ENCODE data around the gene TUBB2A.
"Not testable (repeated sequence)": the region's sequence is repeated elsewhere in the genome, so short reads cannot be mapped to it uniquely, and the experiment has no call there.

TUBB2A gene

DNA sequence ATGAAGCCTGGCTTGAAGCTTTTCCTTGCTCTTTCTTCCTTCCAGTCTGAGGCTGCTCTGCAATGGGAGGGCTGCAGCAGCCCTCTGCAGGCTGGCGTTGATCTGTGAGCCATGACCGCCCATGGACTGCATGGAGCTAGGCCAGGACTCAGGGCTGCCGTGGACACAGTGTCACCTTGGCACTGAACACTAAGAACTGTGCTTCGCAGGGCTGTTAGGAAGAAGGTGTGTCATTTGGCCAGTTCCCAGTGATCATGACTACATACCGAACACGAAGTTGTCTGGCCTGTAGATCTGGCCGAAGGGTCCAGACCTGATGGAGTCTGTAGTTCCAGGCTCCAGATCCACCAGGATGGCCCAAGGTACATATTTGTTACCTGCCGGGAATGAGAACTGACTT is 21.3 kb upstream of the TUBB2A start:
- not testable (repeated sequence) for FAIRE-seq

DNA sequence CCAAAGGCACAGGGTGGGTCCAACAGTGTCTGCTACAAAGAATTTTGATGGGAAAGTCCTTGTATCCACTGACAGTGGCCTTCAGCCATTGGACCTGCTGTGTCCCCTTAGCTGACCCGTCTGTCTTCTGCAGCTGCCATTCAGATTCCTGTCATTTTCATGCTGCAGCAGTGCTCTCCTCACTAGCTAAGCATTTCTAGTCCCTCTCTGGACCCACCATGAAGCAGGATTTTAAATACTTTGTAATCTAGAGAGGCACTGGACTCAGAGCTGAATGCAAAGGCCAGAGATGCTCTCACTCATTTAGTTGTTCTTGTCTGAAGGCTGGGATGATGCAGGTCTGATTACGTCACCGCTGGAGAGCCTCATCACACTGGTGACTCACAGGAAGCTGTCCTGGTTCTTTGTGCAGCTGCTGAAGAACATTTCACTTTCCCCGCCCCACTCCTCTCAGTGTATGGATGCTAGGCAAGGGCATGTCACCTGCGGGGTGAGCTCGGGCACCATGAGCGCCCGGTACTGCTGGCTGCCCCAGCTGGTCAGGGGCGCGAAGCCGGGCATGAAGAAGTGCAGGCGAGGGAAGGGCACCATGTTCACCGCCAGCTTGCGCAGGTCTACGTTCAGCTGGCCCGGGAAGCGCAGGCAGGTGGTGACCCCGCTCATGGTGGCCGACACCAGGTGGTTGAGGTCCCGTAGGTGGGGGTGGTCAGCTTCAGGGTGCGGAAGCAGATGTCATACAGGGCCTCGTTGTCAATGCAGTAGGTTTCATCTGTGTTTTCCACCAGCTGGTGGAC is 19.4 kb upstream of the TUBB2A start:
- FAIRE-seq, result no peak

DNA sequence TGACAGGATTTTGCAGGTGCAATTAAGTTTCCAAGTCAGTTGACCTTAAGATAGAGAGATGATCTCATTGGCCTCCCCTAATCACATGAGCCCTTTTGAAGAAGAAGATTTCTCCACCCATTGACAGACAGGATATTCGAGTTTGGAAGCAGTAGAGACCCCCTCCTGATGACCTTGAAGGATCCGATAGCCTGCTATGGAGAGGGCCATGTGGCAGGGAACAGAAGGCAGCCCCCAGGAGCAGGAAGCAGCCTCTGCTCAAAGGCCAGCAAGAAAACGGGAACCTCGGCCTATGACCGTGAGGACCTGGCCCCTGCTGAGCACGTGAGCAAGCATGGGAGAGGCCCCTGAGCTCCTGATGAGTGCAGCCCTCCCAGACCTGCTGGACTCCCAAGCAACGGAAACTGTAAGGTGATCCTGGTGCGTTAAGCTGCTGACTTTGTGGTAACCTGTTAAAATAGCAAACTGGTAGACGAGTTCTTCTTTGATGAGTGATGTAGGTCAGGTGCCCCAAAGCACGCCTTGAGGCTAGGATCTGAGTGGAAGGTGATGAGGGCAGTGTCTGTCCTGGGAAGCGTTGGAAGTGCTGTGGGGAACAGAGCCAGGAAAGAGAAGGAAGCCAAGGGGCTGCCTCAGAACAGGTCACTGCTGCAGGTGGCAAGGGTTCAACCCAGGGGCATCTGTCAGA is 18.5 kb upstream of the TUBB2A start:
- FAIRE-seq, result no peak

DNA sequence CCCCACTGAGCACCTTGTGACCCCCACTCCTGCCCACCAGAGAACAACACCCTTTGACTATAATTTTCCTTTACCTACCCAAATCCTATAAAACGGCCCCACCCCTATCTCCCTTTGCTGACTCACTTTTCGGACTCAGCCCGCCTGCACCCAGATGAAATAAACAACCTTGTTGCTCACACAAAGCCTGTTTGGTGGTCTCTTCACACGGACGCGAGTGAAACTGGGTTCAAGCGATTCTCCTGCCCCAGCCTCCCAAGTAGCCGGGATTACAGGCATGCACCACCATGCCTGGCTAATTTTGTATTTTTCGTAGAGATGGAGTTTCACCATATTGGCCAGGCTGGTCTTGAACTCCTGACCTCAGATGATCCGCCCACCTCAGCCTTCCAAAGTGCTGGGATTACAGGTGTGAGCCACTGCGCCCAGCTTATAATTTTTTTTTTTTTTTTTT is 16.3 kb upstream of the TUBB2A start:
- FAIRE-seq, result not testable (repeated sequence)

DNA sequence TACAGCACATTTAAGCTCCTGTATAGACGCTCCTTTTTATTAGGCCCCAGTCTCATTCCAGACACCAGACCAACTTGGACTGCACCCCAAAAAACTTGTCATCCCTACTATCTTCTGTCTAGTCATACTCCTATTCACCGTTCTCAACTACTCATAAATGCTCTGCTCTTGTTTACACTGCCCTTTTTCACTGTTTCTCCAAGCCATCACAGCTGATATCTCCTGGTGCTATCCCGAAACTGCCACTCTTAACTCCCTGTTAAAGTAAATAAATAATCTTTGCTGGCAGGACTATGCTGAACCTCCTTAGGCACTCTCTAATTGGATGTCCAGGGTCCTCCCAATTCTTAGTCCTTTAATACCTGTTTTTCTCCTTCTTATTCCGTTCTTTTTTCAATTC is 15.4 kb upstream of the TUBB2A start:
- not testable (repeated sequence) for FAIRE-seq

DNA sequence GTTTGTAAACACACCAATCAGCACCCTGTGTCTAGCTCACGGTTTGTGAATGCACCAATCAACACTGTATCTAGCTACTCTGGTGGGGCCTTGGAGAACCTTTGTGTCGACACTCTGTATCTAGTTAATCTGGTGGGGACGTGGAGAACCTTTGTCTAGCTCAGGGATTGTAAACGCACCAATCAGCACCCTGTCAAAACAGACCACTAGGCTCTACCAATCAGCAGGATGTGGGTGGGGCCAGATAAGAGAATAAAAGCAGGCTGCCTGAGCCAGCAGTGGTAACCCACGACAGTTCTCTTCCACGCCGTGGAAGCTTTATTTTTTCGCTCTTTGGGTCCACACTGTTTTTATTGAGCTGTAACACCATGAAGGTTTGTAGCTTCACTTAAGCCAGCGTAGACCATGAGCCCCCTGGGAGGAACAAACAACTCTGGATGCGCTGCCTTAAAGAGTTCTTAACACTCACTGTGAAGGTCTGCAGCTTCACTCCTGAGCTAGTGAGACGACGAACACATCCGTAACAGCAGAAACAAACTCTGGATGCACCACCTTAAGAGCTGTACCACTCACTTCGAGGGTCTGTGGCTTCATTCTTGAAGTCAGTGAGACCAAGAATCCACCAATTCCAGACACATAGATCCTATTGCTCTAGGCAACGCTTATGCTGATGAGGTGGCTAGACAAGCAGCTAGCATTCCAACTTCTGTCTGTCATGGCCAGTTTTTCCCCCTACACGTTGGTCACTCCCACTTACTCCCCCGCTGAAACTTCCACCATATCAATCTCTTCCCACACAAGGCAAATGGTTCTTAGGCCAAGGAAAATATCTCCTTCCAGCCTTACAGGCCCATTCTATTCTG is 14.2 kb upstream of the TUBB2A start:
- FAIRE-seq, result not testable (repeated sequence)

DNA sequence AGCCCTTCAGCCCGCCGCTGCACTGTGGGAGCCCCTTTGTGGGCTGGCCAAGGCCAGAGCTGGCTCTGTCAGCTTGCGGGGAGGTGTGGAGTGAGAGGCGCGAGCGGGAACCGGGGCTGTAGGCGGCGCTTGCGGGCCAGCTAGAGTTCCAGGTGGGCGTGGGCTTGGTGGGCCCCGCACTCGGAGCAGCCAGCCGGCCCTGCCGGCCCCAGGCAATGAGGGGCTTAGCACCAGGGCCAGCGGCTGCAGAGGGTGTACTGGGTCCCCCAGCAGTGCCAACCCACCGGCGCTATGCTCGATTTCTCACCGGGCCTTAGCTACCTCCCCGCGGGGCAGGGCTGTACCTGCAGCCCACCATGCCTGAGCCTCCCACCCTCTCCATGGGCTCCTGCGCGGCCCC is 13.3 kb upstream of the TUBB2A start:
- FAIRE-seq, result not testable (repeated sequence)

DNA sequence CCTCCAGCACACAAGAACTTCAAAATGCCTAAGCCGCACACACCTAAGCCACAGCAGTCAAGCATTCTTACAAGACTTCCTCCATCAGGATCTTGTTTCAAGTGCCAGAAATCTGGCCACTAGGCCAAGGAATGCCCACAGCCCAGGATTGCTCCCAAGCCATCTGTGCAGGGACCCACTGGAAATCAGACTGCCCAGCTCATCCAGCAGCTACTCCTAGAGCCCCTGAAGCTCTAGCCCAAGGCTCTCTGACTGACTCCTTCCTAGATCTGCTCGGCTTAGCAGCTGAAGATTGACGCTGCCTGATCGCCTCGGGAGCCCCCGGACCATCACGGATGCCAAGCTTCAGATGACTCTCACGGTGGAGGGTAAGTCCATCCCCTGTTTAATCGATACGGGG is 10.7 kb upstream of the TUBB2A start:
- FAIRE-seq, result not testable (repeated sequence)

DNA sequence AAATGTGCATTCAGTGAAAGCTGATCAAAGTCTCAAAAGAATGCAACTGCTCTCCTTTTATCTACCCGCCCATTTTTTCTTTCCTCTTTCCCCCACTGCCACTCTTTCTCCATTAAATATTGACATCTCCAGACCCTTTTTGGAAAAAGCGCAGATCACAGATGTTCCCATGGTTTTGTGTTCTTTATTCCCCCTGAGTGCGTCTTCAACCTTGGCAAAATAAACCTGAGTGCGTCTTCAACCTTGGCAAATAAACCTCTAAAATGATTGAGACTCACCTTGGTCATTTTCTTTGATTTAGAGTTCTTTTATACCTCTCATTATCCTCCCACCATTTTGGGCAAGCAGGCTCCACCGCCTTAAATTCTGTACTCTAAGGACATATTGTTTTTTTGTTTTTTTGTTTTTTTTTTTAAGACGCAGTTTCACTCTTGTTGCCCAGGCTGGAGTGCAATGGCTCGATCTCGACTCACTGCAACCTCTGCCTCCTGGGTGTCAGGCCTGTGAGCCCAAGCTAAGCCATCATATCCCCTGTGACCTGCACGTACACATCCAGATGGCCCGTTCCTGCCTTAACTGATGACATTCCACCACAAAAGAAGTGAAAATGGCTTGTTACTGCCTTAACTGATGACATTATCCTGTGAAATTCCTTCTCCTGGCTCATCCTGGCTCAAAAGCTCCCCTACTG is 9.3 kb upstream of the TUBB2A start:
- not testable (repeated sequence) for FAIRE-seq

DNA sequence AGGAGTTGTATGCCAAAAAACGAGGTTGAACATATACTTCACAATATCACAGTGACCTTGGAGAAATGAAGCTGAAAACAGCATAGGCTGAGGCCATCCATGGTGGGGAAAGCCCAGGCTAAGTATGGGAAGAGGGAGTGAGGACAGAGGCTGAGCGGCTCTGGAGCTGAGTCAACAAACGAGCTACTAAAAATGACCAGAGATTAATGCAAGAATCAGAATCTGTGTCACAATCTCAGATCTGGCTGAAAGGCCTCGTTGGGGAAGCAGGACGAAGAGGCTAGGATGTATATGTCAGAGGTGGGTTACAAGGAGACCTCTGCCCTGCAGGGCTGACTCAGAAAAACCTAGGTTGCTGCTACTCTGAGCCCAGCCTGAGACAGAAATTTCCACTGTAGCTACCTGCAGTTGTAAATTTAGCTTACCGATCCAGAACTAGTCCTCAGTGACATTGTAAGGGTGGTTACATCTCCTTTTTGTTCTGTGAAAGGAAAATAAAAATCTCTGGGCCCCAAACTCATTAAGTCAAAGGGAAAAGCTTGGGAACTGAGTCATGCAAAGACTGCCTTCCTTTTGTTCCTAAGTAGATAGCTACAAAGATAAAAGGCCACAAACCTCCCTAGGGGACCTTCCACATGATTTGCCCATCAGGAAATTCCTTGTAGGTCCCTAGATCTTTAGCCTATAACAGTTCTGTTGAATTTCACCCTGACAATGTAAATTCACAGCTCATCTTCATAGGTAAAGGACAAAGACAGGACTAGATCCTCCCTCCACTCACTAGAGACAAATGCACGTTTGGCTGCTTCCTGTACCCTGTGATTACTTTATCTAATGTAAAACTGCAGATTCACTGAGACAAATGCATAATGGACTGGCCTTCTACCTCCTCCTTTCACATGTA is 8.5 kb upstream of the TUBB2A start:
- FAIRE-seq, result no peak

DNA sequence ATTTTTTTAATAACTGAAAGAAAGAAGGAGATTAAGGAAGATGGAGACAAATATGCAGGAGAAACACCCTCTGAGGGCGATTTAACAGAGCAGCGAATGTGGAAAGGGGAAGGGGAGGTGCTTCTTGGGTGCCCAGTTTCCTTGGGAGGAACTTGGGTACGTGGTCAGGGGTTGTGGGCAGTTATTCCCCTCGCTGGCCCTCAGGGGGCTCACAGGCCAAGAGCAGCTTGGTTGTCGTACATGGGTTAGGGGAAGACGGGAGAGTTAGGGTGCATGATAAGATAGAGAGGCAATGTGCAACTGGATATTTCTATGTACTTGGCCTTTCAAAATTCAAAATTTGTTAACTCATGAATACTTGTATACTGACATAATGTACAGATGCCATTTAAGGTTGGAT is 7.0 kb upstream of the TUBB2A start:
- no peak for FAIRE-seq

DNA sequence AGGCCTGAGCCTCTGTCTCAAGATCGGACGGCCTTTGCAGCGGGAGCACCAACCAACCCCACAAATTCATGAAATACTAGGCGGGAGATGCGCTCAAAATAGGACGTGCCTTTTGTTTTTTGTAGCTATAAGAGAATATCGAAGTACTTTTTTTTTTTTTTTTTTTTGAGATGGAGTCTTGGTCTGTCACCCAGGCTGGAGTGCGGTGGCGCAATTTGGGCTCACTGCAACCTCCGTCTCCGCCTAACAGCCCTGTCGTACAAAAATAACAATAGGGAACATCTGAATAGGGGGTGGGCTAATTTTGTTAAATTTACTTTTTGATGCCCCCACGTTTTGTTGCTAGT is 5.9 kb upstream of the TUBB2A start:
- no peak for FAIRE-seq

DNA sequence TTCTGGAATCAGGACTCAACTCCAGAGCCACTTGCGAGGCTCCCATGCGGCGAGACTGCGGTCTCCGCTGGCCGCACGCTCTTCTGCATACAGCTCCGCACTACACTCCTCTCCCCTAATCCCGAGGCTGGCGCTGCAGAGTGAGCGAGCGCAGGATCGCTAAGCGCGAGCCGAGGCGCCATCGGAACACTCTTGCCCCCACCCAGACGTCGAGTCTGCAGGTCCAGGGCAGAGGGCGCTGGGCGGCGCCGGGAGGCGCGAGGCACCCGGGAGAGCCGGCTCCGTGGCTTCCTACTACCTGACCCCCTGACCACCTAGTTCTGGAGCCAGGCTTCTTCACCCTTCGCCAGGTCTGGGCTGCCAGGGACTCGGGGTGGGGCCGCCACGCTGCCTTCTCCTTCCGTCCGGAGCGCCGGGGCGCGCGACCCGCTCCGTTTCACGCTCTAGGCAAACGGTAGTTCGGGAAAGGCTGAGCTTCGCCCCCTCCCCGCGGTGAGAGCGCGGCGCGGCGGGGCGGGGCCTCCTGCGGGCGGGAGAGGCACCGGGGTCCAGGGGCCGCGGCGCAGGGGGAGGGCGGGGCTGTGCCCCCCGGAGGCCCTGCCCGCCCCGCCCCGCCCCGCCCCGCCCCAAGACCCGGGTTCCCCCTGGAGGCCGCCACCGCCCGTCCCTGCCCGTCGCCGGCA is 5.4 kb upstream of the TUBB2A start:
- FAIRE-seq, result no peak

DNA sequence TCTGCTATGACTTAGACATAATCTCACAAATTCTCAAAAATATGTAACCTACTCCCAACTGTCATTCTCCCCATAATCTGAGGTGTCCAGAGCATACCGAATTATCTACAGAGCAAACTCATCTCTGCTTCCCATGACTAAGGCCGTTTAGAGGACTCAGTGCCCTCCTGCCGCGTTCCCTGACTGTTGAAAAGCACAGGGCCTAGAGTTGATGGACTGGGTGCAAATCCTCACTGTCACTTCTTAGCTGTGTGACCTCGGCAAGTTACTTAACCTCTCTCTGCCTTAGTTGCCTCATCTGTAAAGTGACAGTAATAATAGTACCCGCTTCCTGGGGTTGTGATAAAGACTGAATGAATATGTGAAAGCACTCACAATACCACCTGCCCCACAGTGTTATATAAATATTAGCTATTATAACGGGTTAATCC is 4.7 kb upstream of the TUBB2A start:
- FAIRE-seq, result no peak

DNA sequence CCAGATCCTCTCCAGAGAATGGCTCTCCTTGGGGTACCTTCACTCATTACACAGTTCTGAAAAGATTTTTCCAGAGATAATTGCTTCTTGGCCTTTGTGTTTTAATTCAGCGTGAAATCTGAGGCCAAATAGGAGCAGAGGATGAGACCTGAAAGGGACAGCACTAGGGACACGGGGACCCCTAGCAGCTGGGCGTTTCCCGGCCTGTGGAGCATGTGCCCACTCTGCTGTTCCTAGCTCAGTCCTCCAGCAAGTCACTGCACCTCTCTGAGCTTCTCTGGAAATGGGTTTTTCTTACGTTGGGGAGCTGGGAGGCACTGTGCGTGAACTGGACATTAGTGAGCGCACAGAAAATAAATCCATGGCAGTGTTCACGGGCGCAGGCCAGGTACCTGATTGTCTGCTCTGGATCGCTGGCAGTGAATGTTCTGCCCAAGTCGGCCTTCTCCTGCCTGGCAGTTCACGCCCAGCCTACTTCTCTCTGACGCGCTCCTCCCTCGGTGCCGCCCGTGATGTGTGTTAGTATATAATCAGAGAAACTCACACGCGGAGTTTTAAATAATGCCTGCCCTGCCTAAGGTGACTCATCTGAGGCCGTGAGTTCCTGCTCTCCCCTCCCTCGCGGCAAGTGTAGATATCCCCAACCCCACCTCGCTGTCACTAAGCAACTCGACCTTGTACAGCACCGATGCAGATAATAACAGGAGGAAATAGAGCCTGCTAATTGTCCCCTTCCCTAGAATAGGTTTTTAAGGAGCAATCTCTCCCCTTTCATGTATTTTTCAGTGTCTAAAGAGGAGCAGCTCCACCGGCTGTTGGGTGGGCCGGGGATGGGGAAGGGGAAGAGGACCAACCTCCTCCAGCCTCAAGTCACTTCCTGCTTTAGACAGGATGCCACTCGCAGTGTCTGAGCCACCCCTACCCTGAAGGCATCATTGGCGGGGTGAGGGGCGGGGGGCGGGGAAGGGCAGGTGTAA is 2.7 kb upstream of the TUBB2A start:
- no peak for FAIRE-seq

DNA sequence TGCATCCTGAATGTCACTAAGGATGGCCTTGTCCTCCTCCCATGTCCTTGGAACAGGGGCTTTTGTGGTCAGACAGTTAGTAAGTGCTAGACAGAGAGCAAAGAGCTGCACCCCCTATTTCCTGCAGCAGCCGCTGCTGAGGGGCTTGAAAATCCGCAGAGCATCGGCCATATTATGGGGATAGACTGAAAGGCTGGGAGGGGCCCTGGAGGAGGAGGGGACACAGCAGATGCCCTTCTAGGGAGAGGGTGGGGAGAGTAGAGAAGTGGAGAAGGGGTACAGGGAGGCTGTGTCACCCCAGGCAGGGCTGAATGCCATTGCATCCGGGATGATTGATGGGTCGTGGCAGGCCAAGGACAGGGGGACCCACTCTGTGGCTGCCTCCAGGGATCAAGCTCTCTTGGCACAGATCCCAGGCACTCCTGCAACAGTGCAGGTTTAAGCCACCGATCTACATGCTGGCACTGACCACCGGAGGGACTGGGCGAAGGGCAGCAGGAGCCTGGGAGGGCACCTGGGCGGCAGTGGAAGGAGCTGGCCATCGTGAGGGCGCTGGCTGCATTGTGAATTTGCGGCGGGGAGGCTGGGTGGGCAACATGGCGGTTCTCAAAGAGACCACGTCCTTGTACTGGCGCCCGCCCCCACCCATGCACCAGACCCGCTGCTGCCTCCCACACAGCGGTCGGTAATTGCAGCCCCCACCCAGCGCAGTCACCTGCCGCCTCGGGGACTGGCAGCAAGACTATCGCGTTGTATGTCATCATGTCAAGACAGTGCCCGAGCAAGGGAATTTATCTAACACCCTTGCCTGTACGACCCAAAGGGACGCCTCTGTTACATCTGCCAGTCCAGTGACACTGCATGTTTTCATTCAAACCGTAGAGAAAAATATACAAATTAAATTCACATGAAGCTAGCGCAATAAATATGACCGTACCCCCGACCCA is 887 bp downstream of the TUBB2A start:
- FAIRE-seq, result not testable (repeated sequence)

DNA sequence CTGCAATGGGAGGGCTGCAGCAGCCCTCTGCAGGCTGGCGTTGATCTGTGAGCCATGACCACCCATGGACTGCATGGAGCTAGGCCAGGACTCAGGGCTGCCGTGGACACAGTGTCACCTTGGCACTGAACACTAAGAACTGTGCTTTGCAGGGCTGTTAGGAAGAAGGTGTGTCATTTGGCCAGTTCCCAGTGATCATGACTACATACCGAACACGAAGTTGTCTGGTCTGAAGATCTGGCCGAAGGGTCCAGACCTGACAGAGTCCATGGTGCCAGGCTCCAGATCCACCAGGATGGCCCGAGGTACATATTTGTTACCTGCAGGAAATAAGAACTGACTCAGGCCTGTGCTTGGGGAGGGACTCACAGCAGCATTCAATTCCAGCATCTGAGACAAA is 1.9 kb downstream of the TUBB2A start:
- FAIRE-seq, result not testable (repeated sequence)

DNA sequence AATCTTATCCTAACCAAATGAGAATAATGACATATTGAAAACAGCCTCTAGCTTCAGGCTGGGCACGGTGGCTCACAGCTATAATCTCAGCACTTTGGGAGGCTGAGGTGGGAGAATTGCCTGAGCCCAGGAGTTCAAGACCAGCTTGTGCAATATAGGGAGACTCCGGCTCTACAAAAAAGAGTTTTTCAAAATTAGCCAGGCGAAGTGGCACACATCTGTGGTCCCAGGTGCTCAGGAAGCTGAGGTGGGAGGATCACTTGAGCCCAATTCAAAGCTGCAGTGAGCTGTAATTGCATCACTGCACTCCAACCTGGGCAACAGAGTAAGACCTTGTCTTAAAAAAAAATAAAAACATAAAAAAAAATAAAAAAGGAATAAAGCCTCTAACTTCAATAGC is 4.7 kb downstream of the TUBB2A start:
- FAIRE-seq, result no peak

DNA sequence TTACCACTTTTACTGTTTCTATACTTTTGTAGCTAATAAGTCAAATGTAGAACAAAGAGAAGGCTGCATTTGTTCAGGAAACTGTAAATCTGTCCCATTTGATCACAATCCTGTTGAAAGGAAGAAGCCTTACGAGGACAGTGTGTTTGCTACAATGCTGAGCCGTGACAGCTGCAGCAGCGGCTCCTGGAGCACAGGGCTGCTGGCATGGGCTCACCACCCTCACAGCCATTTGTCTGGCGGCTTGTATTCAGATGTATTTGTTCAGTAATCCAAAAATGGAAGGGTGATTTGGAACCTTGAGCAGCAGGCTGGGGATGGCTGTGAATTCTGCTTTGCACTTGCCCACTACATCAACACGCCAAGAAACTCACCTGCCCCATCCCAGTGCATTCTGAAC is 5.7 kb downstream of the TUBB2A start:
- FAIRE-seq, result no peak
